Measurements from ENCODE around the gene KLK13. TPM values are rescaled to one million over a fixed set of nuclear protein-coding genes. Genes with fewer than 3 reads are reported as not detected.

KLK13 gene
- total RNA-seq, 2 experiments from 2014 or later, result not detected

DNA sequence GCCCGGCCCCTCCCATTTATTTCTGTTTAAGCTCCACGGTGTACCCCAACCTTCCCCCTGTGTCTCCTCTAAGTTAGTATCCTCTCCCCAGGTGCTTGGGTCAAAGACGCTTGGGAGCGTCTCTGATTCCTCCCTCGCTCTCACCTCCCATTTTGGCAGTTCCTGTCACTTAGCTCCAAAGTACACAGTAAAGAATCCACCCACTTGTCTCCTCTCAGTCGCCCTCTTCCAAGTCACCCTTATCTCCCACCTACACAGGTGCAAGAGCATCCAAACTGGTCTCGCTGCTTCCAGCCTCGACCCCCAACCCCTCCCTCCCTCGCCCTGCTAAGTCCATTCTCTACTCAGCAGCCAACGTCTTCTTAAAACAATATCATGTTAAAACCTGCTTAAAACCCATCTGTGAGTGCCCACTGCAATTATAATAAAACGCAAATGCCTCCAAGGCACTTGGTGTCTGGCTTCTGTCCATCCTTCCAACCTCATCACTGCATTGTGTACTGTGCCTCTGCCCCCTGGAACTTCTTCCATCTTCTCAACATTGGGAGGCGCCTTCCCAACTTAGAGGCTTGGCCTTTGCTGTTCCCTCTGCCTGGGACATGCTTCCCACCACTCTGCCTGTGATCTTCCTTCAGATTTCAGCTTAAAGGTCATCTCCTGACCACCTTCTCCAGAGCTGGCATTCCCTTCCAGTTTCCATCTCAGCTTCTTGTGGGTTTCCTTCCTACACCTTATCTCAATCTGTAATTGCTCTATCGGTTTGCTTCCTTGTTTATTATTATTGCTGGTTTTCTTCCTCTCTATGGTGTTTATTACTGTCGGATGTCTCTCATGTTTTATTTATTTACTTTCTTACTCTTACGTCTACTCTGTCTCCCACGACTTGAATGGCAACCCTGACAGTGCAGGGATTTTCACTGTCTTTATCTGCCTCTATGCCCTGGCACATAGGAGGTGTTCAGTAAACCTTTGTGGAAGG is 27.3 kb upstream of the KLK13 start:
- Mint-ChIP-seq H3K4me1 (peaks cover 11% of the 10 kb centered on the region), H3K36me3 (ENCODE audit: low read depth) (peaks cover 10% of the 10 kb centered on the region), H3K4me3 (no peak overlapping the region), H3K27me3 (no peaks in the 10 kb centered on the region), H3K27ac (no peak overlapping the region), H3K9me3 (ENCODE audit: low read depth) (no peaks in the 10 kb centered on the region)
- CTCF ChIA-PET, result interaction anchor here (0.6 to 3.7 kb wide), 5 partner anchors 10 to 1351 kb away, joined by 3 to 10 read pairs (median 3); no protein-coding TSS in a partner anchor
- POLR2A ChIA-PET, result no interaction called here
- intact Hi-C loops (cut with DNase I, micrococcal nuclease), result loop anchor here in 1 of 2 experiments (2.0 kb wide), 1 partner anchor 161 kb away; no protein-coding TSS in a partner anchor
- ATAC-seq (no peak), DNase-seq (no peak)

DNA sequence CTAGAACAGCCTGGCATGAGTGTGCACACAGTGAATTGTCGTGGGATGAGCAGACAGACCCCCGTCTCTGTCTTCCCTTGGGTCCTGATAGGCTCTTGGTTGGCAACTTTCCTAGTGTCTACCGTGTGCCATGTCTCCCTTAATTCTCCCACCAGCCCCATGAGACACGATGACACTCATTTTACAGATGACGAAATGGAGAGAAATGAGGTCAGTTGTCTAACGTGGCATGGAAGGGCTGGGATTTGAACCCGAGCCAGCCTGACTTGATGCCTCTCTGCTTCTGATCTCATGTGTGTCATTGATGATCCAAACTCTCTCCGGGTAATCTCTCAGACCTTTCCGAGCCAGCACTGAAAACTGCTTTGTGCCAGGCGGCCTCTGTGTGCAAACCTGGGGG is 26.2 kb upstream of the KLK13 start:
- H3K27me3 Mint-ChIP-seq, result no peaks in the 10 kb centered on the region
- ChIA-PET CTCF (interaction anchor here (0.8 to 1.3 kb wide), 2 partner anchors 11 to 173 kb away, joined by 3 read pairs; no protein-coding TSS in a partner anchor), POLR2A (no interaction called here)
- intact Hi-C loops (cut with DNase I, micrococcal nuclease), result no loop called here
- H3K9me3 Mint-ChIP-seq (ENCODE audit: low read depth), result no peaks in the 10 kb centered on the region
- H3K36me3 Mint-ChIP-seq (ENCODE audit: low read depth), result peaks cover 2% of the 10 kb centered on the region
- peaks cover 4% of the 10 kb centered on the region for H3K4me1 Mint-ChIP-seq
- H3K4me3 Mint-ChIP-seq, result no peak overlapping the region
- no peak for DNase-seq
- no peak overlapping the region for H3K27ac Mint-ChIP-seq
- ATAC-seq, result no peak

DNA sequence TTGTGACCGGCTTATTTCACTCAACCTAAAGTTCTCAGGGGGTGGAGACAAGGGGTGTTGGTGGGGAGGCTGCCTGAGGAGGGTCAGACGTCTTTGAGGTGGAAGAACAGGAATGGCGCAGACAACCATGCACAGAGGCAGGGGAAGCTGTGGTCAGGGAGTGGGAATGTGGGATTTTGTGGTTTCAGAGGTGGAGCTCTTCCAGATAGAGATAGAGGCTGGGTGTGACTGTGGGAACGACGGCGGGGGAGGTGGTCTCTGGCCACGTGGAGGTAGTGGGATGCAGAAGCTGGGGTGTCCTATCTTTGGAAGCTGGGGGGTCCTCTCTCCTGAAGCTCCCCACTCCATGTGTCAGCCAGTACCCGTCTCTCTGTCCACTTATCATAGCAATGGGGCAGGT is 25.6 kb upstream of the KLK13 start:
- intact Hi-C loops (cut with DNase I, micrococcal nuclease), result no loop called here
- CTCF ChIA-PET, result interaction anchor here (0.8 to 1.3 kb wide), 2 partner anchors 11 to 172 kb away, joined by 3 read pairs; no protein-coding TSS in a partner anchor
- Mint-ChIP-seq H3K9me3 (ENCODE audit: low read depth) (no peaks in the 10 kb centered on the region), H3K27me3 (no peaks in the 10 kb centered on the region), H3K4me1 (peaks cover 4% of the 10 kb centered on the region), H3K27ac (no peak overlapping the region), H3K36me3 (ENCODE audit: low read depth) (no peaks in the 10 kb centered on the region), H3K4me3 (no peak overlapping the region)
- ATAC-seq, result no peak
- POLR2A ChIA-PET, result no interaction called here
- no peak for DNase-seq

DNA sequence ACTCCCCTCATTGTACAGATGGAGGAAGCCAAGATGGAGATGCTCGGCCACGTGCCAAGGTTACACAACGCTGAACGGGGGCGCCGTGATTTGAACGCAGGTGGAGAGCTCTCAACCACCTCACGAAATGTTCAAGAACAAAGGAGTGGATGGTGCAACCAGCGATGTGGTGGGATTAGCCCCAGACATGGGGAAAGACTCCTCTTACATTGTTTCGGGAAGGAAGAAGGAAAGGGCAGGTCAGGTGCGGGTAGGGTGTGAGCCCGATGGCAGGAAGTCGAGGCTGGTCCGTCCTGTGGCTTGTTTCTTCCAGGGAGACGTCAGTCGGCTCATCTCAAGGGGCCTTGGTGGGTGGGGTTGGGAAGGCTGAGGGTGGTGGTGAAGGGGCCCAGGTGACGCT is 24.9 kb upstream of the KLK13 start:
- ChIA-PET POLR2A (no interaction called here), CTCF (no interaction called here)
- no peak for DNase-seq
- Mint-ChIP-seq H3K36me3 (ENCODE audit: low read depth) (no peaks in the 10 kb centered on the region), H3K27ac (no peak overlapping the region), H3K27me3 (no peaks in the 10 kb centered on the region), H3K9me3 (ENCODE audit: low read depth) (no peaks in the 10 kb centered on the region), H3K4me1 (peaks cover 4% of the 10 kb centered on the region), H3K4me3 (no peak overlapping the region)
- ATAC-seq, result no peak
- intact Hi-C loops (cut with DNase I, micrococcal nuclease), result no loop called here

DNA sequence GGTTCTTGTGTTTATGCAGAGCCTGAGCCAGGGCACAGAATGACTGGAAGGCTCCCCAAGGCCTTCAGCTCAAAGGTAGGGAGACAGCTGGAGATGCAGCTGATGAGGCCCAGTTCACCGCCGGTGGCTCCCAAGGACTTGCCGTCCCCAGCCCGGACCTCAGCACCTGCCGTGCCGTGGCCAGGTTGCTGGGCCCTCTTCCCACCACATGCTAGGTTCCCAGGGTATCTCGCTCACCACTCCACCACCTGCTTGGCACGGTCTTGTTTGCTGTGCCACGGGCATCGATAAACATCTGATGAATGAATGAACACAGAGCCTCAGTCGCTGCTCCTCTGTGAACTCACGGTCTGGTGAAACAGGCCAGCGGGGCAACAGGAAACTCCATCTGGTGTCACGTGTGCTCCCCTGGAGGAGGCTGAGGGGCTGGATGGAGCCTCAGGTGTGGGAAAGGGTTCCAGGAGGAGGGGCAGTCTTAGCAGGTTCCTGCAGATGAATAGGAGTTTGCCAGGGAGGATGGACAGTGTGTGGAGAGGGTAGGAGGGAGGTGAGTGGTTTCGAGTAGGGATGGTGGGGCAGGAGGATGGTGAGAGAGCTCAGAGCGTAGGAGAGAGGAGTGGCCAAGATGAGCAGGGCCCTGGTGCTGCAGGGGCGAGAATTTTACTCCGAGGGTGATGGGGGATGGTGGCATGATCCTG is 21.4 kb upstream of the KLK13 start:
- Mint-ChIP-seq H3K27me3 (peaks cover 7% of the 10 kb centered on the region), H3K36me3 (ENCODE audit: low read depth) (no peaks in the 10 kb centered on the region), H3K9me3 (ENCODE audit: low read depth) (no peaks in the 10 kb centered on the region), H3K4me1 (no peaks in the 10 kb centered on the region), H3K4me3 (no peak overlapping the region), H3K27ac (no peak overlapping the region)
- ChIA-PET POLR2A (interaction anchor here (0.5 kb wide), 1 partner anchor 242 kb away, joined by 6 read pairs; no protein-coding TSS in a partner anchor), CTCF (interaction anchor here (0.6 to 1.0 kb wide), 2 partner anchors 10 to 190 kb away, joined by 3 to 4 read pairs; no protein-coding TSS in a partner anchor)
- ATAC-seq, result no peak
- intact Hi-C loops (cut with DNase I, micrococcal nuclease), result no loop called here
- DNase-seq, result no peak

DNA sequence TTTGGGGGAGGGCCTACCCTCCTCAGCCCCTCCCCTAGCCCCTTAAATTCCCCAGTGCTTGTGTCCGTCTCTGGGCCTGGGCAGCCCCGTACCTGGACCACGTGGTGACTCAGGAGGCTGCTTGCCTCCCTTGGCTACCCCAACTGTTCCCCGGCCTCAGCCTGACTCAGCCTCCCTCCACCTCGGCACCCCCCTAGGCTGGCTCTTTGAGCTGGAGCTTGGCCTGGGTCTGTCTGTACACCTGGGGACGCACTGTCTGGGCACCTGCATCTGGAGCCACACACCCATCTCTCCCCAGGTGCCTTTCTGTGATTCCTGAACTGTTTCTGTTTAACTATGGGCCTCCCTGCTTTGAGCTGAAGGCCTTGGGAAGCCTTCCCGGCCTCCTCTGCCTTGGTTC is 19.6 kb upstream of the KLK13 start:
- ATAC-seq (no peak), DNase-seq (no peak)
- no peaks in the 10 kb centered on the region for H3K9me3 Mint-ChIP-seq (ENCODE audit: low read depth)
- no peak overlapping the region for H3K27ac Mint-ChIP-seq
- CTCF ChIA-PET, result interaction anchor here (0.5 to 0.7 kb wide), 2 partner anchors 32 to 35 kb away, joined by 3 read pairs; no protein-coding TSS in a partner anchor
- peaks cover 7% of the 10 kb centered on the region for H3K27me3 Mint-ChIP-seq
- no peak overlapping the region for H3K4me3 Mint-ChIP-seq
- no peaks in the 10 kb centered on the region for H3K36me3 Mint-ChIP-seq (ENCODE audit: low read depth)
- H3K4me1 Mint-ChIP-seq, result no peaks in the 10 kb centered on the region
- POLR2A ChIA-PET, result no interaction called here
- intact Hi-C loops (cut with DNase I, micrococcal nuclease), result no loop called here

DNA sequence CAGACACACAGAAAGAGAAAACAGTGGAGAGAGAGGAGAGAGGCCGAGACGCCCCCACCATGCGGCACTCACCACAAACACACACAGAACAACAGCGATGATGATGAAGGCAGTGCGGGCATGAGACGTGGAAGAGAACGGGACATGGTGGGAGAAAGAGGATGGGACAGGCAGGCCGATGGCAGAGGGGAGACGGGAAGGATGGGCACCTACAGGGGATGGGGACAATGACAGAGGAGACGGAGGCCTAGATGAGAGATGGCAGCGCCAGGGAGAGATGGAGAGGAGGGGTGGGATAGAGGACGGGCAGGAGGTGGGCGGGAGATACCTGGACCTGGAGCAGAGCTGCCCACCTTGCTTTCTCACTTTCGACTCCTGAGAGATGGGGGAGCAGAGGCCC is 18.9 kb upstream of the KLK13 start:
- Mint-ChIP-seq H3K27me3 (peaks cover 7% of the 10 kb centered on the region), H3K27ac (no peak overlapping the region), H3K9me3 (ENCODE audit: low read depth) (no peaks in the 10 kb centered on the region), H3K36me3 (ENCODE audit: low read depth) (no peaks in the 10 kb centered on the region), H3K4me1 (no peaks in the 10 kb centered on the region), H3K4me3 (no peak overlapping the region)
- ATAC-seq, result no peak
- no peak for DNase-seq
- CTCF ChIA-PET, result no interaction called here
- intact Hi-C loops (cut with DNase I, micrococcal nuclease), result no loop called here
- POLR2A ChIA-PET, result no interaction called here

DNA sequence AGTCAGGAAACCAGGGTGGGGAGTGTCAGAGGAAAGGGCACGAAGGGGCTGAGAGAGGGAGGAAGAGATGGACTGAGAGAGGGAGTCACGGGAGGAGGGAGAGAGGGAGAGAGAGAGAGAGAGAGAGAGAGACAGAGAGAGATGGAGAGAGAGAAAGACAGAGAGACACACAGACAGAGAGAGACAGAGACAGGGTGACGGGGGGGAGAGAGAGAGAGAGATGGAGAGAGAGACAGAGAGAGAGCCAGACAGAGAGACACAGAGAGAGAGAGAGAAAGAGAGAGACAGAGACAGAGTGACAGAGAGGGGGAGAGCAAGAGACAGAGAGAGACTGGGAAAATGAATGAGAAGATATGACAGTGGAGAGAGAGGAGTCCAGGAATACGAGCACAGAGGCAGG is 18.3 kb upstream of the KLK13 start:
- Mint-ChIP-seq H3K27me3 (peaks cover 7% of the 10 kb centered on the region), H3K4me3 (no peak overlapping the region), H3K9me3 (ENCODE audit: low read depth) (no peaks in the 10 kb centered on the region), H3K27ac (no peak overlapping the region), H3K36me3 (ENCODE audit: low read depth) (no peaks in the 10 kb centered on the region), H3K4me1 (no peaks in the 10 kb centered on the region)
- ChIA-PET POLR2A (no interaction called here), CTCF (no interaction called here)
- no peak for ATAC-seq
- DNase-seq, result no peak
- intact Hi-C loops (cut with DNase I, micrococcal nuclease), result no loop called here

DNA sequence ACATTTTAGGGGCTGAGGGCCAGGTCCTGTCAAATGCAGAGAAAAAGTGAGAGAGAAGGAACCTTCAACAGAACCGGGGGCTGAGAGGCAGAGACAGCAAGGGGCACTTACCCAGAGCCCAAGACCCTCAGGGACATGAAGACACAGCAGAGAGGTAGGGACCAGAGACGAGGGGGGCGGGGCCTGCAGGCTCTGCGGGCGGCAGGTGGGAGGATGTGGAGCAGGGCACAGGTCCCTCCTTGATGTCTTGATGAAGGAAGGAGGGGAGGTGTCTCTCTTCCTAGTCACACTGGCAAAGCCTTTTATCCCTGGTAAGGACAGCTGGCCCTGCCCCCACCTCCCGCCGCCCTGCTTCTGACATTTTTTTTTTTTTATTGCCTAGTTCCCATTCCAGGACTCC is 17.7 kb upstream of the KLK13 start, which contains the start of gene KLK14:
KLK14 (minus strand) TSS at position 277 of the 400 bp plus-strand sequence; CDS start at position 4, 273 bp downstream.
- ChIA-PET POLR2A (no interaction called here), CTCF (no interaction called here)
- no peak within 1 kb of the TSS for H3K4me3 Mint-ChIP-seq
- intact Hi-C loops (cut with DNase I, micrococcal nuclease), result no loop called here
- H3K9me3 Mint-ChIP-seq (ENCODE audit: low read depth), result no peaks in the 10 kb centered on the region
- no peaks in the 10 kb centered on the region for H3K36me3 Mint-ChIP-seq (ENCODE audit: low read depth)
- ATAC-seq (no peak), DNase-seq (no peak)
- no peaks in the 10 kb centered on the region for H3K4me1 Mint-ChIP-seq
- H3K27me3 Mint-ChIP-seq, result peaks cover 7% of the 10 kb centered on the region
- no peak within 1 kb of the TSS for H3K27ac Mint-ChIP-seq

DNA sequence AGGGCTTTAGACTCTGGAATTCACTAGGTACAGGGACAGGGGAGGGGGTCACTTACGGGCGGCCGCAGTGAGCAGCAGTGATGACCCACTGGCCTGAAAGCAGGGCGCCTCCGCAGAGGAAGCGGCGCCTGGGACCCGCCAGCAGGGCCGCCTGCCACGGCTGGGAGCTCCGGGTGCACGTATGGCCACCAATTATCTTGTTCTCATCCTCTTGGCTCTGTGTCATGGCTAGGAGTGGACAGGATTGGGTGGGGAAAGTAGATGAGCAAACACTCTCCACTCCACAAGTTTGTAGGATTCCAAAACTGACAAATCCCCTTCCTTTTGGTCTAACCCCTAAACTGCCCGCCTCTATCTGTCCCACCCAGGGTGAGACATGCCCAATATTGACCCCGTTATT is 16.6 kb upstream of the KLK13 start:
- H3K27me3 Mint-ChIP-seq, result peaks cover 7% of the 10 kb centered on the region
- DNase-seq, result no peak
- POLR2A ChIA-PET, result no interaction called here
- H3K27ac Mint-ChIP-seq, result no peak overlapping the region
- CTCF ChIA-PET, result interaction anchor here (1.1 kb wide), 1 partner anchor 159 kb away, joined by 3 read pairs; no protein-coding TSS in a partner anchor
- intact Hi-C loops (cut with DNase I, micrococcal nuclease), result no loop called here
- ATAC-seq, result no peak
- no peaks in the 10 kb centered on the region for H3K36me3 Mint-ChIP-seq (ENCODE audit: low read depth)
- H3K9me3 Mint-ChIP-seq (ENCODE audit: low read depth), result no peaks in the 10 kb centered on the region
- H3K4me1 Mint-ChIP-seq, result no peaks in the 10 kb centered on the region
- no peak overlapping the region for H3K4me3 Mint-ChIP-seq

DNA sequence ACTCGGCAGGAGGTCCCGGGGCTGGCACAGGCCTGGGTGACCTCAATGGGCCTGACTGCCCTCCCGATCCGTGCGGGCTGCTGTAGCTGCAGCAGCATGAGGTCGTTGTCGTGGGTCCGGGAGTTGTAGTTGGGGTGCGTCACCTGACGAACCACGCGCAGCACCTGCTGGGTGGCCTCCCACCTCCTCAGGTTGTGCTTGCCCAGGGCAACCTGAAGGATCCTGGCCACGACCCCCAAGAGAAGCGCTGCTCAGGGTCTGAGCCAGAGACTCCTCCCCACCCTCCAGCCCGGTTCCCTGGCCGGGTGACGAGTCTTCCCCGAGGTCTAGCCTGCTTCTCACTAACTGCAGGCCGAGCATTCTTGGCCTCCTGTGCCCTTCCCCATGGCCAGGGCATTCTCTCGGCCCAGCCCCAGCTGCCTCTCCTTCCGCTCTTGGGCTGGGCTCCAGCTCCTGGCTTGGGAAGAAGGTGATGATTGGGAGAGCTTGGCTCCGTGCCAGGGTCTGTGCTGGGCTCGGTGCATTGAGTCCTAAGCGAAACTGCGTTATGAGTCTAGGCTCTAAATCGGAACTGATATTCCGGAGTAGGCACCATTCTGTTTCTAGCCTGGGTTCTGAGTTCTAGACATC is 14.7 kb upstream of the KLK13 start:
- Mint-ChIP-seq H3K4me3 (no peak overlapping the region), H3K9me3 (ENCODE audit: low read depth) (no peaks in the 10 kb centered on the region), H3K4me1 (no peaks in the 10 kb centered on the region), H3K27me3 (peaks cover 10% of the 10 kb centered on the region), H3K36me3 (ENCODE audit: low read depth) (no peaks in the 10 kb centered on the region), H3K27ac (no peak overlapping the region)
- DNase-seq, result no peak
- ChIA-PET CTCF (interaction anchor here (0.6 kb wide), 1 partner anchor 52 kb away, joined by 3 read pairs; no protein-coding TSS in a partner anchor), POLR2A (no interaction called here)
- intact Hi-C loops (cut with DNase I, micrococcal nuclease), result no loop called here
- no peak for ATAC-seq
